ENCODE data around the gene PAEP. TPM values are rescaled to one million over a fixed set of nuclear protein-coding genes. Genes with fewer than 3 reads are reported as not detected.

The PAEP gene
- total RNA-seq, 1 donor = not detected

DNA sequence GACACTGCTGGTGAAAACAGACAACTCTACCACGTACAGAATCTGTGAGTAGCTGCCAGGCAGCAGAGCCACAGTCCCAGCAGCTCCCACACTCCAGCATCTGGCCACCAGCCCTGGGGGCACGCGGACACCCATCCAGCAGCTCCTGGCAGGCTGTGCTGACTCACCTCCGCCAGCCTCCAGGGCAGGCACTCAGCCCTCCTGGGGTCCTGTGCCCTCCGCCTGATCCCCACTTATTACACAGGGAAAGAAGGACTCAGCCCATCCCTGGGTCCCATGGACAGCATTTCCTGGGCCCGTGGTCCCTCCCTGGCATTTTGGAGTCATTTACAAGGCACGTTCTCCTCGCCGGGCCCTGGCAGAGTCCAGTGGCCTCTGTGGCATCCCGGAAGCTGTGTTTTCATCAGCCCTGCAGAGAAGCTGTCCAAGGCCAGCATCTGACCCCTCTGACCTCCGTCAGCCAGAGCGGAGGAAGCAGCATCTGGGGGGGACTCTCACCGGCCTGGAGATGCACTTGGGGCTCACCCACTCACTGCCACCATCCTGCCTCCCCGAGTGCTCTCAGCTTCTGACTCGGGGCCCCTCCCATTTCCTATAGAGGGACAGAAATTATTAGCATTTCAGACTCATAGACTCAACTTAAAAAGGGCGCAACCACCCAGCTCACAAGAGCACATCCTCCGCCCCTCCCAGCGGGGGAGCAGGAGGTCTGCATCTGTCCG, 21.6 kb downstream of the PAEP start:
- H3K27ac ChIP-seq (ENCODE audit: low read depth, low read length) = no peak overlapping the region
- TF ChIP-seq, protein P1, sequence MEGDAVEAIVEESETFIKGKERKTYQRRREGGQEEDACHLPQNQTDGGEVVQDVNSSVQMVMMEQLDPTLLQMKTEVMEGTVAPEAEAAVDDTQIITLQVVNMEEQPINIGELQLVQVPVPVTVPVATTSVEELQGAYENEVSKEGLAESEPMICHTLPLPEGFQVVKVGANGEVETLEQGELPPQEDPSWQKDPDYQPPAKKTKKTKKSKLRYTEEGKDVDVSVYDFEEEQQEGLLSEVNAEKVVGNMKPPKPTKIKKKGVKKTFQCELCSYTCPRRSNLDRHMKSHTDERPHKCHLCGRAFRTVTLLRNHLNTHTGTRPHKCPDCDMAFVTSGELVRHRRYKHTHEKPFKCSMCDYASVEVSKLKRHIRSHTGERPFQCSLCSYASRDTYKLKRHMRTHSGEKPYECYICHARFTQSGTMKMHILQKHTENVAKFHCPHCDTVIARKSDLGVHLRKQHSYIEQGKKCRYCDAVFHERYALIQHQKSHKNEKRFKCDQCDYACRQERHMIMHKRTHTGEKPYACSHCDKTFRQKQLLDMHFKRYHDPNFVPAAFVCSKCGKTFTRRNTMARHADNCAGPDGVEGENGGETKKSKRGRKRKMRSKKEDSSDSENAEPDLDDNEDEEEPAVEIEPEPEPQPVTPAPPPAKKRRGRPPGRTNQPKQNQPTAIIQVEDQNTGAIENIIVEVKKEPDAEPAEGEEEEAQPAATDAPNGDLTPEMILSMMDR (IDR thresholded peaks at IDR 0.05; ENCODE audit: extremely low read depth, low read depth, low read length) = no peak

DNA sequence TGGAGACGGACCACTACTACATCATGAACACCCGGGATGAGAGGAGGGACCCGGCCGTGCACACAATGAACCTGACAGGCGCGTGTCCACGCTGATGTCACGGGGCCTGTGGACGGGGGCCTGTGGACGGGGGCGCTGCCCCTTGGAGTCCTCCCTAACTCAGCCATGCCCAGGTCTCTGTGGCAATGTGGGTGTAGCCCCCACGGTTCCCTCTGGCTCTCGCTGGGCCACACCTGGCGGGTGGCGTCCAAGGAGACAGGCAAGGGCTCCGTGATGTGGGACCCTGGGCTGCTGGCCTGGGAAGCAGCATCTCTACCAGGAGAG, 22.1 kb downstream of the PAEP start:
- no peak overlapping the region for H2AFZ ChIP-seq (ENCODE audit: low read length)
- H3K27ac ChIP-seq (ENCODE audit: low read depth, low read length) = no peak overlapping the region
- no peaks in the 10 kb centered on the region for H3K36me3 ChIP-seq (ENCODE audit: insufficient read depth, low read length)
- no peak for DNase-seq (ENCODE audit: insufficient read length, low spot score, missing footprints)
- H3K79me2 ChIP-seq (ENCODE audit: insufficient read depth, low read length) = no peaks in the 10 kb centered on the region
- H3K4me3 ChIP-seq (ENCODE audit: insufficient read depth, low read length) = no peak overlapping the region
- H4K20me1 ChIP-seq (ENCODE audit: insufficient read depth, low read length) = no peaks in the 10 kb centered on the region
- no peaks in the 10 kb centered on the region for H3K4me1 ChIP-seq (ENCODE audit: insufficient read depth, low read length)
- no peaks in the 10 kb centered on the region for H3K27me3 ChIP-seq (ENCODE audit: insufficient read depth, low read length)
- H3K9me3 ChIP-seq (ENCODE audit: low read depth, low read length) = no peaks in the 10 kb centered on the region
- TF ChIP-seq, protein P1 (IDR thresholded peaks at IDR 0.05; ENCODE audit: extremely low read depth, low read depth, low read length) = no peak
- no peak overlapping the region for H3K4me2 ChIP-seq (ENCODE audit: insufficient read depth, low read length)

More for the DNA sequence above, 21.6 kb downstream of the PAEP start:
- Histone ChIP-seq H3K4me3 (ENCODE audit: insufficient read depth, low read length) (no peak overlapping the region), H3K79me2 (ENCODE audit: insufficient read depth, low read length) (no peaks in the 10 kb centered on the region), H2AFZ (ENCODE audit: low read length) (no peak overlapping the region), H4K20me1 (ENCODE audit: insufficient read depth, low read length) (no peaks in the 10 kb centered on the region), H3K36me3 (ENCODE audit: insufficient read depth, low read length) (no peaks in the 10 kb centered on the region), H3K4me1 (ENCODE audit: insufficient read depth, low read length) (no peaks in the 10 kb centered on the region), H3K4me2 (ENCODE audit: insufficient read depth, low read length) (no peak overlapping the region), H3K27me3 (ENCODE audit: insufficient read depth, low read length) (no peaks in the 10 kb centered on the region), H3K9me3 (ENCODE audit: low read depth, low read length) (no peaks in the 10 kb centered on the region)
- peak; percentile 77 for DNase-seq (ENCODE audit: insufficient read length, low spot score, missing footprints)

DNA sequence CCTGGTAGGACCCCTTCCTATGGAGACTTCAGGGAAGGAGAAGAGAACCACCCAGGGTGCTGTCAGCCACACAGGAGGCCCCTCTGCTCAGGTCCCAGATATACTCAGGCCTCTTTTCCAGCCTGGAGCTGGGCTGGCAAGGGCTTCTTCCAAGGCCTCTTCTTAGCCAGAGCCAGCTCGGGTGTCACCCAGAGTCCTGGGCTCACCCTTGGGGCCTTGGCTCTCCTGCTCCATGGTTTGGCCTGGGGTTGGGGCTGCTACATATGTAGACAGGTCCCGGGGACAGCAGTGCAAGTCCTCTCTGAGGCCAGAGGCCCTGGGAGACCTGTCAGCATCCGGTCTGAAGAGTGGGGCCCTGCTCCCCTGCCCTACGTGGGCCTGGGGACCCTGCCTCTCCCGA, 22.8 kb downstream of the PAEP start:
- Histone ChIP-seq H3K27me3 (ENCODE audit: insufficient read depth, low read length) (no peaks in the 10 kb centered on the region), H3K79me2 (ENCODE audit: insufficient read depth, low read length) (no peaks in the 10 kb centered on the region), H4K20me1 (ENCODE audit: insufficient read depth, low read length) (no peaks in the 10 kb centered on the region), H3K36me3 (ENCODE audit: insufficient read depth, low read length) (no peaks in the 10 kb centered on the region), H3K9me3 (ENCODE audit: low read depth, low read length) (no peaks in the 10 kb centered on the region), H3K27ac (ENCODE audit: low read depth, low read length) (no peak overlapping the region), H3K4me2 (ENCODE audit: insufficient read depth, low read length) (no peak overlapping the region), H3K4me3 (ENCODE audit: insufficient read depth, low read length) (no peak overlapping the region), H2AFZ (ENCODE audit: low read length) (no peak overlapping the region), H3K4me1 (ENCODE audit: insufficient read depth, low read length) (no peaks in the 10 kb centered on the region)
- TF ChIP-seq, protein P1 (IDR thresholded peaks at IDR 0.05; ENCODE audit: extremely low read depth, low read depth, low read length) = no peak
- DNase-seq (ENCODE audit: insufficient read length, low spot score, missing footprints) = peak; percentile 76

DNA sequence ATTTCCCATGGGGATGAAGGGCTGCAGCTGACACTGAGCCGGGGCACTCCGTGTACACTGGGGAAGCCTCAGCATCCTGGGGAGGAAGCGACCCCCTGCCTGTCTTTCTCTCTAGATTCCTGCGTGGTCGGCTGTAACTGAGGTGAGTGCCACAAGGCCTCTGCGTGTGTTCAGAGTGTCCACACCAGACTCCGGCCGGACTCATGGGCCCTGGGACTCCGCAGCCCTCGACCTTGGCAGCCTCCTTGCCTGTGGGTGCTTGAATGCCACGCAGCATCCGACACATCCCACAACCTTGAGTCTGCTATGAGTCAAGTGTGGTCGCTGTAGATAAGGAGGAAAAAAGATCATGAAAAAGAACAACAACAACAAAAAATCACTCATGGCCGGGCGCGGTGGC, 23.4 kb downstream of the PAEP start:
- peak; percentile 45 for DNase-seq (ENCODE audit: insufficient read length, low spot score, missing footprints)
- H4K20me1 ChIP-seq (ENCODE audit: insufficient read depth, low read length) = no peaks in the 10 kb centered on the region
- H3K4me1 ChIP-seq (ENCODE audit: insufficient read depth, low read length) = no peaks in the 10 kb centered on the region
- no peak overlapping the region for H3K27ac ChIP-seq (ENCODE audit: low read depth, low read length)
- no peak overlapping the region for H3K4me2 ChIP-seq (ENCODE audit: insufficient read depth, low read length)
- no peaks in the 10 kb centered on the region for H3K79me2 ChIP-seq (ENCODE audit: insufficient read depth, low read length)
- no peaks in the 10 kb centered on the region for H3K36me3 ChIP-seq (ENCODE audit: insufficient read depth, low read length)
- no peak overlapping the region for H2AFZ ChIP-seq (ENCODE audit: low read length)
- no peaks in the 10 kb centered on the region for H3K9me3 ChIP-seq (ENCODE audit: low read depth, low read length)
- H3K27me3 ChIP-seq (ENCODE audit: insufficient read depth, low read length) = no peaks in the 10 kb centered on the region
- no peak overlapping the region for H3K4me3 ChIP-seq (ENCODE audit: insufficient read depth, low read length)
- TF ChIP-seq, protein P1 (IDR thresholded peaks at IDR 0.05; ENCODE audit: extremely low read depth, low read depth, low read length) = no peak

All from osteoblast (primary cell).